ENCODE data around the gene ZNF23.

DNA sequence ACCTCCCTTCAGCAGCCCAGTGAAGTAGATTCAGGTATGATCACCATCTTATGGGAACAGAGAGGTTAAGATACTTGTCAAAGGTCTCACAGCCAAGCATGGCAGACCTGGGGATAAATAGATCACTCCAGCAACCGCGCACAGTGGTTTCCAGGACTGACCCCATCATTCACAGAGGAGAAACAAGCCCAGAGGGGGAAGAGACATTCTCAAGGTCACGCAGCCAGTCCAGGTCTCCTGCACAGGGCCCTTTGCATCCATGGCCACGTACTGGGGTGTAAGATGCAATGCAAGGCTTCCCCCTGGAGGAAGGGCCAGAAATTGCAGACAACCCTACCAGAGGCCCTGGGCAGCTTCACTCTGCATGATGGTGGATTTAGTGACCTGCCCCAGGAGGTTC lies 40.1 kb downstream of the ZNF23 start:
- TF ChIP-seq, protein P1, sequence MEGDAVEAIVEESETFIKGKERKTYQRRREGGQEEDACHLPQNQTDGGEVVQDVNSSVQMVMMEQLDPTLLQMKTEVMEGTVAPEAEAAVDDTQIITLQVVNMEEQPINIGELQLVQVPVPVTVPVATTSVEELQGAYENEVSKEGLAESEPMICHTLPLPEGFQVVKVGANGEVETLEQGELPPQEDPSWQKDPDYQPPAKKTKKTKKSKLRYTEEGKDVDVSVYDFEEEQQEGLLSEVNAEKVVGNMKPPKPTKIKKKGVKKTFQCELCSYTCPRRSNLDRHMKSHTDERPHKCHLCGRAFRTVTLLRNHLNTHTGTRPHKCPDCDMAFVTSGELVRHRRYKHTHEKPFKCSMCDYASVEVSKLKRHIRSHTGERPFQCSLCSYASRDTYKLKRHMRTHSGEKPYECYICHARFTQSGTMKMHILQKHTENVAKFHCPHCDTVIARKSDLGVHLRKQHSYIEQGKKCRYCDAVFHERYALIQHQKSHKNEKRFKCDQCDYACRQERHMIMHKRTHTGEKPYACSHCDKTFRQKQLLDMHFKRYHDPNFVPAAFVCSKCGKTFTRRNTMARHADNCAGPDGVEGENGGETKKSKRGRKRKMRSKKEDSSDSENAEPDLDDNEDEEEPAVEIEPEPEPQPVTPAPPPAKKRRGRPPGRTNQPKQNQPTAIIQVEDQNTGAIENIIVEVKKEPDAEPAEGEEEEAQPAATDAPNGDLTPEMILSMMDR (IDR thresholded peaks at IDR 0.05), result peak; percentile 21 to 44 (median 37)
- no peak for TF ChIP-seq POLR2A (IDR thresholded peaks at IDR 0.05)

Data from right lobe of liver (tissue), 4 donors.